Keratinocyte (primary cell): Measurements from ENCODE around the gene TXNRD1.

Experiments used
- CTCF ChIP-seq, 3 experiments: IDR thresholded peaks in 1 of 3; conservative IDR thresholded peaks in 1 of 3; optimal IDR thresholded peaks in 1 of 3; 2 replicates in 2 of 3; 3 replicates in 1 of 3; pipeline versions ENCODE3 to v1.5.1; 2011; ENCODE audit warnings: low read length in 3 of 3, mild to moderate bottlenecking in 3 of 3, moderate library complexity in 2 of 3, control low read depth in 1 of 3, inconsistent platforms in 1 of 3; ENCODE audit not compliant: insufficient read depth in 2 of 3; ENCODE audit errors: extremely low read depth in 1 of 3
- EZH2 ChIP-seq: IDR thresholded peaks from one replicate; pipeline ENCODE4 v1.6.1; 2012; ENCODE audit warnings: inconsistent platforms, mild to moderate bottlenecking, low read length, moderate library complexity

GRCh38 chr12:104279164-104279563 lies 63.6 kb downstream of the TXNRD1 start:
- TF ChIP-seq CTCF (optimal IDR thresholded peaks at IDR 0.05 in 1 of 3, IDR thresholded peaks at IDR 0.05 in 1 of 3, conservative IDR thresholded peaks at IDR 0.05 in 1 of 3; ENCODE audit: extremely low read depth in 1 of 3, insufficient read depth in 2 of 3, low read length in 3 of 3) = no peak
- no peak for TF ChIP-seq EZH2
